HepG2 (cell line): Measurements from ENCODE around the gene MILR1. TPM values are rescaled to one million over a fixed set of nuclear protein-coding genes. Genes with fewer than 3 reads are reported as not detected.

ENCODE experiments used
- CREBL2 ChIP-seq: sonication (generic); formaldehyde crosslinking; IDR thresholded peaks from 2 replicates; pipeline ENCODE4 v1.8.1; 2023; ENCODE audit warnings: missing genetic modification reagents, mild to moderate bottlenecking, borderline replicate concordance
- DMAP1 ChIP-seq: IDR thresholded peaks from 2 replicates; pipeline ENCODE4 v1.6.1; 2016
- JUN ChIP-seq: sonication (generic); formaldehyde crosslinking; IDR thresholded peaks from 2 replicates; pipeline ENCODE4 v1.4.0; 2020; ENCODE audit warnings: mild to moderate bottlenecking, missing genetic modification reagents
- KAT7 ChIP-seq: IDR thresholded peaks from 2 replicates; pipeline ENCODE4 v1.6.1; 2018; ENCODE audit warnings: borderline replicate concordance, missing compliant biosample characterization
- MEIS2 ChIP-seq: sonication (generic); formaldehyde crosslinking; IDR thresholded peaks from 2 replicates; pipeline ENCODE4 v1.9.0; 2021; ENCODE audit warnings: mild to moderate bottlenecking, missing genetic modification reagents
- MXD1 ChIP-seq: sonication (generic); formaldehyde crosslinking; IDR thresholded peaks from 2 replicates; pipeline ENCODE4 v1.4.0; 2020; ENCODE audit warnings: mild to moderate bottlenecking, missing genetic modification reagents
- NRL ChIP-seq: sonication (generic); formaldehyde crosslinking; IDR thresholded peaks from 2 replicates; pipeline ENCODE4 v1.5.0; 2020; ENCODE audit warnings: missing genetic modification reagents, mild to moderate bottlenecking, moderate library complexity, borderline replicate concordance
- POGZ ChIP-seq: sonication (generic); formaldehyde crosslinking; IDR thresholded peaks from 2 replicates; pipeline ENCODE4 v1.4.0; 2020; ENCODE audit warnings: mild to moderate bottlenecking, missing genetic modification reagents
- PRDM15 ChIP-seq: sonication (generic); formaldehyde crosslinking; IDR thresholded peaks from 2 replicates; pipeline ENCODE4 v1.4.0; 2020; ENCODE audit warnings: missing genetic modification reagents
- RBM22 ChIP-seq: fragments of 200-400 bp; formaldehyde crosslinking; optimal IDR thresholded peaks from 2 replicates; pipeline ENCODE3; 2017; ENCODE audit warnings: mild to moderate bottlenecking, low read length, moderate library complexity
- SNAPC2 ChIP-seq: sonication (generic); formaldehyde crosslinking; IDR thresholded peaks from 2 replicates; pipeline ENCODE4 v1.8.1; 2022; ENCODE audit warnings: mild to moderate bottlenecking, missing genetic modification reagents
- TEAD2 ChIP-seq: sonication (generic); formaldehyde crosslinking; IDR thresholded peaks from 2 replicates; pipeline ENCODE4 v1.9.0; 2021; ENCODE audit warnings: missing genetic modification reagents
- TFDP2 ChIP-seq: sonication (generic); formaldehyde crosslinking; IDR thresholded peaks from 2 replicates; pipeline ENCODE4 v1.4.0; 2020; ENCODE audit warnings: missing genetic modification reagents
- USF2 ChIP-seq, 2 experiments: sonication (generic) in 1 of 2; formaldehyde crosslinking in 1 of 2; IDR thresholded peaks; 2 replicates each; pipeline versions ENCODE4 v1.5.1 to v1.6.1; 2011 to 2020; ENCODE audit warnings: borderline replicate concordance in 1 of 2, low read depth in 1 of 2, low read length in 1 of 2, mild to moderate bottlenecking in 1 of 2, missing genetic modification reagents in 1 of 2, moderate library complexity in 1 of 2
- ZFAT ChIP-seq: sonication (generic); formaldehyde crosslinking; conservative IDR thresholded peaks from 2 replicates; pipeline ENCODE4 v1.8.1; 2023; ENCODE audit warnings: missing genetic modification reagents, inconsistent platforms
- ZFP90 ChIP-seq: sonication (generic); formaldehyde crosslinking; IDR thresholded peaks from 2 replicates; pipeline ENCODE4 v1.8.0; 2022; ENCODE audit warnings: missing genetic modification reagents, mild to moderate bottlenecking, inconsistent platforms, borderline replicate concordance
- ZNF605 ChIP-seq: sonication (generic); formaldehyde crosslinking; IDR thresholded peaks from 2 replicates; pipeline ENCODE4 v1.8.0; 2022; ENCODE audit warnings: mild to moderate bottlenecking, missing genetic modification reagents
- ZNF607 ChIP-seq: sonication (generic); formaldehyde crosslinking; IDR thresholded peaks from 2 replicates; pipeline ENCODE4 v1.5.1; 2020; ENCODE audit warnings: missing genetic modification reagents, mild to moderate bottlenecking, borderline replicate concordance
- ZNF800 ChIP-seq: sonication (generic); formaldehyde crosslinking; IDR thresholded peaks from 2 replicates; pipeline ENCODE4 v1.4.0; 2020; ENCODE audit warnings: missing genetic modification reagents
- polyA plus RNA-seq, 8 experiments: library from polyadenylated mRNA; depleted of rRNA in 3 of 8; stranded (reverse) in 7 of 8; unstranded in 1 of 8; fragments of >200 nt; fragmentation: Illumina TruSeq in 4 of 8; extraction: Trizol in 4 of 8; gene quantifications; 2 replicates each; pipeline versions ENCODE4 v1.2.1 to v1.2.3, GENCODE V29; 2011 to 2016; ENCODE audit warnings: low read depth in 4 of 8, missing spikeins in 1 of 8, mixed read lengths in 1 of 8; ENCODE audit not compliant: insufficient read depth in 1 of 8
- total RNA-seq, 5 experiments: library from RNA; depleted of rRNA; stranded (reverse); fragments of >200 nt; fragmentation: Illumina TruSeq; extraction: Trizol; gene quantifications; 2 replicates each; pipeline ENCODE4 v1.2.3, GENCODE V29; 2016; ENCODE audit warnings: low read depth in 1 of 5

MILR1 gene
- total and polyA plus RNA-seq, 2 of the 13 experiments (the other 11 are each of a cell fraction or from before 2014, with no cell fraction given): 0.27 to 1.7 TPM

GRCh38 chr17:64498308-64499203 lies 49.6 kb downstream of the MILR1 start (continued):
- no peak for TF ChIP-seq POGZ
- TF ChIP-seq ZFP90 (CRISPR knock-in tag): no peak
- no peak for TF ChIP-seq CREBL2
- no peak for TF ChIP-seq TEAD2 (CRISPR knock-in tag)
- TF ChIP-seq NRL (CRISPR knock-in tag): no peak
- no peak for TF ChIP-seq TFDP2 (CRISPR knock-in tag)
- TF ChIP-seq MEIS2 (CRISPR knock-in tag): no peak
- no peak for TF ChIP-seq PRDM15 (CRISPR knock-in tag)
- TF ChIP-seq ZNF607 (CRISPR knock-in tag): no peak
- TF ChIP-seq JUN (CRISPR knock-in tag): no peak
- TF ChIP-seq ZFAT (CRISPR knock-in tag): no peak; the same call in 1 of the 2 replicates
- TF ChIP-seq MXD1 (CRISPR knock-in tag): no peak
- TF ChIP-seq ZNF605 (CRISPR knock-in tag): no peak
- peak; percentile 98 for TF ChIP-seq RBM22
- TF ChIP-seq SNAPC2: no peak
- no peak for TF ChIP-seq DMAP1 (CRISPR knock-in tag)
- no peak for TF ChIP-seq USF2 (IDR thresholded peaks at IDR 0.05; ENCODE audit: low read depth, low read length)
- no peak for TF ChIP-seq USF2 (CRISPR knock-in tag; IDR thresholded peaks at IDR 0.05; ENCODE audit: borderline replicate concordance)
- TF ChIP-seq KAT7 (CRISPR knock-in tag): no peak
- TF ChIP-seq ZNF800 (CRISPR knock-in tag): no peak
